ENCODE data around the gene SI. TPM values are rescaled to one million over a fixed set of nuclear protein-coding genes. Genes with fewer than 3 reads are reported as not detected.

Gene SI
- polyA plus RNA-seq, 3 donors, result not detected

GRCh38 chr3:165011557-165011956 is 66.7 kb downstream of the SI start:
- no peak overlapping the region for H3K27ac Mint-ChIP-seq
- no peaks in the 10 kb centered on the region for H3K4me1 Mint-ChIP-seq
- Histone ChIP-seq H3K9me3 (replicated peaks in 1 of 2; ENCODE audit: control insufficient read depth in 1 of 2, insufficient read depth in 1 of 2, low read length in 2 of 2) (no peaks in the 10 kb centered on the region), H3K36me3 (replicated peaks in 1 of 2; ENCODE audit: control insufficient read depth in 1 of 2, insufficient read depth in 2 of 2, low read length in 2 of 2) (no peaks in the 10 kb centered on the region), H3K4me3 (replicated peaks in 1 of 3; ENCODE audit: low read depth in 2 of 3, low read length in 3 of 3) (no peak overlapping the region), H3K79me2 (ENCODE audit: insufficient read depth, low read length) (no peaks in the 10 kb centered on the region), H4K20me1 (ENCODE audit: insufficient read depth, low read length) (no peaks in the 10 kb centered on the region), H3K9ac (ENCODE audit: insufficient read depth, low read length, poor library complexity, severe bottlenecking) (no peak overlapping the region), H3K27me3 (ENCODE audit: control insufficient read depth in 2 of 2, insufficient read depth in 2 of 2, low read length in 2 of 2) (no peaks in the 10 kb centered on the region), H3K4me1 (ENCODE audit: control insufficient read depth in 1 of 2, insufficient read depth in 2 of 2, low read length in 2 of 2) (no peaks in the 10 kb centered on the region), H3K4me2 (replicated peaks; ENCODE audit: extremely low read depth, low read length, poor library complexity, severe bottlenecking) (no peak overlapping the region), H2AFZ (ENCODE audit: insufficient read depth, low read depth, low read length, poor library complexity, severe bottlenecking) (no peak overlapping the region), H3K27ac (ENCODE audit: low read depth in 1 of 2, low read length in 2 of 2) (no peak overlapping the region)
- DNase-seq, result no peak
- no peaks in the 10 kb centered on the region for H3K27me3 Mint-ChIP-seq (ENCODE audit: low read depth in 3 of 3)
- intact Hi-C loops (cut with micrococcal nuclease), result no loop called here
- H3K4me3 Mint-ChIP-seq, result no peak overlapping the region
- H3K9me3 Mint-ChIP-seq, result peaks cover 0 to 7% (median 3%) of the 10 kb centered on the region in 7 donors
- TF ChIP-seq CTCF (IDR thresholded peaks at IDR 0.05), result no peak
- H3K36me3 Mint-ChIP-seq, result no peaks in the 10 kb centered on the region
- no CpG with 5 or more reads among the region's 3 CpGs for WGBS (ENCODE audit: insufficient coverage)

GRCh38 chr3:164984947-164985346 is 93.3 kb downstream of the SI start:
- Histone ChIP-seq H3K9me3 (replicated peaks in 1 of 2; ENCODE audit: control insufficient read depth in 1 of 2, insufficient read depth in 1 of 2, low read length in 2 of 2) (no peaks in the 10 kb centered on the region), H3K4me3 (replicated peaks in 1 of 3; ENCODE audit: low read depth in 2 of 3, low read length in 3 of 3) (no peak overlapping the region), H3K4me1 (ENCODE audit: control insufficient read depth in 1 of 2, insufficient read depth in 2 of 2, low read length in 2 of 2) (no peaks in the 10 kb centered on the region), H3K36me3 (replicated peaks in 1 of 2; ENCODE audit: control insufficient read depth in 1 of 2, insufficient read depth in 2 of 2, low read length in 2 of 2) (no peaks in the 10 kb centered on the region), H2AFZ (ENCODE audit: insufficient read depth, low read depth, low read length, poor library complexity, severe bottlenecking) (no peak overlapping the region), H3K4me2 (replicated peaks; ENCODE audit: extremely low read depth, low read length, poor library complexity, severe bottlenecking) (no peak overlapping the region), H3K9ac (ENCODE audit: insufficient read depth, low read length, poor library complexity, severe bottlenecking) (no peak overlapping the region), H4K20me1 (ENCODE audit: insufficient read depth, low read length) (no peaks in the 10 kb centered on the region), H3K79me2 (ENCODE audit: insufficient read depth, low read length) (no peaks in the 10 kb centered on the region), H3K27me3 (ENCODE audit: control insufficient read depth in 2 of 2, insufficient read depth in 2 of 2, low read length in 2 of 2) (no peaks in the 10 kb centered on the region), H3K27ac (ENCODE audit: low read depth in 1 of 2, low read length in 2 of 2) (no peak overlapping the region)
- Mint-ChIP-seq H3K27me3 (ENCODE audit: low read depth in 3 of 3) (no peaks in the 10 kb centered on the region), H3K9me3 (peaks cover 0 to 2% (median 0%) of the 10 kb centered on the region in 7 donors), H3K27ac (no peak overlapping the region), H3K4me3 (no peak overlapping the region), H3K36me3 (no peaks in the 10 kb centered on the region), H3K4me1 (no peaks in the 10 kb centered on the region)
- TF ChIP-seq CTCF (IDR thresholded peaks at IDR 0.05), result no peak
- intact Hi-C loops (cut with micrococcal nuclease), result no loop called here
- WGBS (ENCODE audit: insufficient coverage), result no CpG with 5 or more reads among the region's 1 CpG
- DNase-seq, result no peak

All from CD14-positive monocyte (primary cell).